KOPT-K1 (cell line): ENCODE results near the gene SEMA4D.

Experiments
- H3K27ac ChIP-seq: fragments of 200-600 bp; sonication (generic); 2 replicates; pipeline ENCODE4 v1.5.1; 2016; ENCODE audit warnings: antibody characterized with exemption, mild to moderate bottlenecking, low read depth, low read length; ENCODE audit not compliant: poor library complexity, severe bottlenecking
- H3K36me3 ChIP-seq: fragments of 200-600 bp; sonication (generic); 2 replicates; pipeline ENCODE4 v1.5.1; 2017; ENCODE audit warnings: antibody characterized with exemption, mild to moderate bottlenecking, low read length, moderate library complexity; ENCODE audit not compliant: insufficient read depth
- H3K9me3 ChIP-seq: fragments of 200-600 bp; sonication (generic); 2 replicates; pipeline ENCODE4 v1.5.1; 2017; ENCODE audit warnings: antibody characterized with exemption, low read length, mild to moderate bottlenecking; ENCODE audit not compliant: insufficient read depth, poor library complexity, severe bottlenecking

SEMA4D gene

DNA sequence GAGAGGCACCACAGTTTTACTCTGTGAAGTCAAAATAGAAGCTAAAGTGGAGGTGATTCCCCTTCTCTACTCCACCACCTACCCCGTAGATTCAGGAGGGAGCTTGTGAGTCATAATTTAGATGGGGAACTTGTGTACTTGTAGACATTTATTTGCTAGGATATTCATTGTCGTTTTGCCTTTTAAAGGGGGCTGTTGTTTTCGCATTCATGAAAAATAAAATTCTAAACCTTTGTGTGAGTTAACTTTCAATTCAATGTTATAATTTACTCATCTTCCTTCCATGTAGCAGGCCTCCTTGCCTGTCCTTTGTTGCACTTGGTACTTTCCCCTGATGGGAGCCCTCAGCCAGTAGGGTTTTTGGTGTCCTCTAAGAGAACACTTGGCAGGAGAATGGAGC is 157.6 kb downstream of the SEMA4D start:
- peaks cover 99% of the 10 kb centered on the region for H3K36me3 ChIP-seq
- no peak overlapping the region for H3K27ac ChIP-seq
- peaks cover 8% of the 10 kb centered on the region for H3K9me3 ChIP-seq

GRCh38 chr9:89339807-89340206 is 158.1 kb downstream of the SEMA4D start:
- H3K27ac ChIP-seq, result no peak overlapping the region
- H3K36me3 ChIP-seq, result peaks cover 99% of the 10 kb centered on the region

DNA sequence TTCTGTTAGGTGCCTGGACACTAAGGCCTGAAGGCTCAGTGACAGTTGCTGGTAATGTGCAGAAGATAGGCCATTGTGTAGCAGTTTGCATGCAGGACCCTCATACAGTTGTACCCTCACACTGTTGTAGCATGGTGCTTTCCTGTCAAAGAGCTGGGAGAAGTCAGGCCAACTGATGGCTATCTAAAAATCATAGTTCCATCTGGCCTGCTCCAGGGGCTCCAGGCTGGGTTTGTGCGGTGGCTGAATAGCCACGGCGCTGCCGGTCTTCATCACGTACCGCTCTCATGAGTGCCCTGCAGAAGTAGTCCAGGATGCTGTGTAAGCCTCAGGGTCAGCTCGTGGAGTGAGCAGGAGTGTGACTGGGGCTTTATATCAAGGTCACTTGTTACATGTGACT is 167.4 kb downstream of the SEMA4D start:
- H3K36me3 ChIP-seq, result peaks cover 98% of the 10 kb centered on the region
- no peak overlapping the region for H3K27ac ChIP-seq
- H3K9me3 ChIP-seq, result no peaks in the 10 kb centered on the region

More at GRCh38 chr9:89339807-89340206, 158.1 kb downstream of the SEMA4D start:
- peaks cover 8% of the 10 kb centered on the region for H3K9me3 ChIP-seq

DNA sequence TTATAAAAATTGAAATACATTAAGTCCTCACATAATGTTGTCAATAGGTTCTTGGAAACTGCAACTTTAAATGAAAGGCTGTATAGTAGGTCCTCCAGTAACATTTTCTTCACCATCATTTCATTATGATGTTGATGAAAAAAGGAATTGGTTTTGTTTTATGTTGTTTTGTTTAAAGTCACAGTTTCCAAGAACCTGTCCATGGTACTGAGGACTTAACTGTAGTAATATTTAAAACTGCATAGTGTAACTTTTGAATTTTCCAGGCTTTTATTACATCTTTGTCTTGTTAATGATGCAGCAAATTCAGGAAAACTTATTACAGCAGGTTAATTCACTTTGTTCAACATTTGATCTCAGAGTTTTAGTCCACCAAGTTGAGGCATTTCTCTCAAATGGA is 168.0 kb downstream of the SEMA4D start:
- no peaks in the 10 kb centered on the region for H3K9me3 ChIP-seq
- H3K27ac ChIP-seq, result no peak overlapping the region
- H3K36me3 ChIP-seq, result peaks cover 95% of the 10 kb centered on the region

DNA sequence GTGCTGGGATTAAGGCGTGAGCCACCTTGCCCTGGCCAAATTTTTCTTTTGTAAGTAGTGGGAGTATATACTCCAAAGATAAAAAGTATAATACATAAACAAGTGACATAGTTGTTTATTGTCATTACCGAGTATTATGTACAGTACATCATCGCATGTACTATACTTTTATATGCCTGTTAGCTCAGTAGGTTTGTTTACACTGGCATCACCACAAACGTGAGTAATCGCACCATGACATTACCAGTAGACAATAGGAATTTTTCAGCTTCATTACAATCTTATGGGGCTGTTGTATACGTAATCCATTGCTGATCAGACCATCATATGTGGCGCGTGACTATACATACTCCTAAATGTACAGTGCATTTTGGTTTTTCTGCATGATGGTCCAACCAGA is 169.8 kb downstream of the SEMA4D start:
- Histone ChIP-seq H3K9me3 (no peaks in the 10 kb centered on the region), H3K36me3 (peaks cover 90% of the 10 kb centered on the region), H3K27ac (no peak overlapping the region)

- Histone ChIP-seq H3K36me3 (peaks cover 81% of the 10 kb centered on the region), H3K27ac (no peak overlapping the region), H3K9me3 (no peaks in the 10 kb centered on the region)
Measured at GRCh38 chr9:89325733-89326132, 172.2 kb downstream of the SEMA4D start.

- Histone ChIP-seq H3K36me3 (peaks cover 64% of the 10 kb centered on the region), H3K9me3 (no peaks in the 10 kb centered on the region), H3K27ac (no peak overlapping the region)
Measured at GRCh38 chr9:89323390-89323789, 174.5 kb downstream of the SEMA4D start.

DNA sequence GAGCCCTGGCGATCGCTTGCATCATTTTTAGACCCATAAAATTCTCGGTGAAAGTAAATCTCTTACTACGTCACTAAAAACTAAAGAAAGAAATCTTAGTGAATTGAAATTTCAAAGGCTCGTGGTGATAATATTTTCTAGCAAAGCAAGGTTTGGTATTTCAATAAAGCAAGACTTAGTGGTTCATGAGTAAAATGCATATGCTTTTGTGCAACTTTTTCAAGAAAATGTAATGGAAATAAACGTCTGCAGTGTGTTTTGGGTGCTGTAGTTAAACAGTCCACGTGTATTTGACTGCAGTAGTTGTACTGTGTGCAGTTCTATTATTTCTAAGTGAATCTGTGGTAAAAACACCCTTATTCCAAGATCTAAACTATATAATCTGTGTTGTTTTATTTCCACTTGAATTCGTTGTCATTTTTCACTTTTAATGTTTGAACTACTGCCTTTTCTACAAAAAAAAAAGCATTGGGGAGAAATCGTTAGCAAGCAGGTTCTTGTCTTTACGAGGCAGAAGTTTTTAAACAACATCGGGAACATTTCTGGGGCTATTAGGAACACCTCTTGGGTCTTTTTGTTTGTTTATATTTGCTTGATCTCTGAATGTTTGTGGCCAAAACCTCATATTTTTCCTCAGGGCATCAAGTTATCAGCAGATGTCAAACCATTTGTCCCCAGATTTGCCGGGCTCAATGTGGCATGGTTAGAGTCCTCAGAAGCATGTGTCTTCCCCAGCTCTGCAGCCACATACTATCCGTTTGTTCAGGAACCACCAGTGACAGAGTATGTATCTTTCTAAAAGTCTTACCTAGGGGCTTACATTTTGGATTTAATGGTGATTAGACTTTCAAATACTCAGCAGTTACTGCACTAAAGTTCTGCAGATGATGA is 178.7 kb downstream of the SEMA4D start:
- H3K9me3 ChIP-seq, result no peaks in the 10 kb centered on the region
- H3K27ac ChIP-seq, result peak overlapping the region; percentile 92
- peaks cover 69% of the 10 kb centered on the region for H3K36me3 ChIP-seq

DNA sequence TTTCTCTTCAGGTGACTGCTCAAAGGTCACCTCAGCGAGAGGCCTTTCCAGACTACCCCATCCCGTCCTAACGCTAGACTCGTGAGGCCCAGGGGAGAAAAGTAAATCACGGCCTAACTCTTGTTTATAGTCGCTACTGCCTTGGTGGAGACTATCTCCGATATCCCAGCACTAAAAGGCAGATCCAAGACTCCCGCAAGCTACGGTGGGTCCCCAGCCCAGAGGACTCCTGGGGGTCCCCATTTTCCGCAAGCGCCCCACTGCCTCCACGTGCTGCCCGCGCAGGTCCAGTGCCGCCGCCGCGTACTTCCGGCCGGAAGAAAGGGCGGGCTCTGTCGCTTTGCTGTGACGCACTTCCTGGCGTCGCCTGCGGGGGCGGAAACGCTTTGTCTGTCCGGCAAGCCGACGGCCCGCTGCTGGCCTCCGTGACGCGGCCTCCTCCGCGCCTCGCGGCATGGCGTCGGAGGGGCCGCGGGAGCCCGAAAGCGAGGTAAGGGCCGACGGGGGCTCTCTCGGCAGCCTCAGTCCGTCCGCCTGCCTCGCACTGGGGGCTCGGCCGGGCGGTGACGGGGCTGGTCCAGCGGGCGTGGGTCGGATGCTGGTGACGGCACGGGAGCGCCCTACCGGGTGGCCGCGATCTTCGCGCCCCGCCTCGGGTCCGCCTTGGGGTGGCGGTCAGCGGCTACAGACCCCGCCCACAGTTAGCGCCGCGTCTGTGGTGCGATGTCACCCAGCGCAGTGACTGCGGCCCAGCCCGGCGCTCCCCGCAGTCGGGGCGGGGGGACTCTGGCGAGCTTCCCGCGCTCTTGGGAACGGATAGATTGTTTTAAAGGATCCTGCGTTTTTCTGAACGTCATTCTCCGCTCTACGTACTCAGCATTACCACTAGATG is 179.5 kb downstream of the SEMA4D start, which contains the start of gene SECISBP2:
Gene SECISBP2, plus strand, starts transcription at position 378 of the 892 bp plus-strand sequence. Its CDS starts 77 bp downstream, at position 455.
- Histone ChIP-seq H3K36me3 (peaks cover 69% of the 10 kb centered on the region), H3K9me3 (no peaks in the 10 kb centered on the region), H3K27ac (peak within 1 kb of the TSS; percentile 92)

- H3K36me3 ChIP-seq, result peaks cover 79% of the 10 kb centered on the region
- H3K27ac ChIP-seq, result peak overlapping the region; percentile 92
- H3K9me3 ChIP-seq, result no peaks in the 10 kb centered on the region
Measured at GRCh38 chr9:89317282-89317681, 180.6 kb downstream of the SEMA4D start.

- H3K36me3 ChIP-seq, result peaks cover 66% of the 10 kb centered on the region
- no peaks in the 10 kb centered on the region for H3K9me3 ChIP-seq
- H3K27ac ChIP-seq, result no peak overlapping the region
Measured at GRCh38 chr9:89315482-89315881, 182.4 kb downstream of the SEMA4D start.

- H3K36me3 ChIP-seq, result peaks cover 62% of the 10 kb centered on the region
- H3K9me3 ChIP-seq, result no peaks in the 10 kb centered on the region
- H3K27ac ChIP-seq, result peak overlapping the region; percentile 98
Measured at GRCh38 chr9:89314955-89315354, 183.0 kb downstream of the SEMA4D start.

GRCh38 chr9:89313842-89314241 is 184.1 kb downstream of the SEMA4D start:
- H3K36me3 ChIP-seq, result peaks cover 60% of the 10 kb centered on the region
- peak overlapping the region; percentile 98 for H3K27ac ChIP-seq

DNA sequence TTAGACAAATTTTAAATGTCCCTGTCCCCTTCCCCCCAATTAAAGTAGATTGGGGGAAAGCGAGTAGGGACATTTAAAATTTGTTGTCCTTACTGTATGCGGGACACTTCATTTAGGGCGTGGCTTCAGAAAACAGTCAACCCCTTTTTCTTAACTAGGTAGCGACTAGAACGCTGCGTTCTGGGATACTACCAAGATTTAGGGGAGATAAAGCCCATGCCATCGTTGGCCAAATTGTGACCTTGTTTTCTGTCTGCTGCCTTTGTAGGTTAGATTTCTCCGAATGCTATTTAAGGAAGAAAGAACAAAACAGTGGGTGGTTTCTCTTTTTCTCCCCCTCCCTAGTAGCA is 185.7 kb downstream of the SEMA4D start:
- no peaks in the 10 kb centered on the region for H3K9me3 ChIP-seq
- peak overlapping the region; percentile 98 for H3K27ac ChIP-seq
- peaks cover 51% of the 10 kb centered on the region for H3K36me3 ChIP-seq

More at GRCh38 chr9:89313842-89314241, 184.1 kb downstream of the SEMA4D start:
- H3K9me3 ChIP-seq, result no peaks in the 10 kb centered on the region
